ENCODE data around the gene DTD1.

DNA sequence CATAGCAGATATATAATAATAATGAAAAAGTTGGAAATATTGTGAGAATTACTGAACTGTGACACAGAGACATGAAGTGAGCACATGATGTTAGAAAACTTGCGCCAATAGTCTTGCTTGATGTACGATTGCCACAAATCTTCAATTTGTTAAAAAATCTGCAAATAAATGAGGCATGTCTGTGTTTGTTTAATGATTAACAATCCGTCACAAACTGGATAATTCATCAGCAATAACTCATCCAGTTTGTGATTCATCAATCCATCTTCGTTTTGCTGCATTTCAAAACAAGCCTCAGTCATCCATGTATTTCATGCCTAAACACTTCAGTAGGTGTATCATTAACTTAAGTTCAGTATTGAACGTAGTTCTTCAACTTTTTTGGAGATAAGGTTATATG lies 46.1 kb upstream of the DTD1 start:
- TF ChIP-seq, protein P1, sequence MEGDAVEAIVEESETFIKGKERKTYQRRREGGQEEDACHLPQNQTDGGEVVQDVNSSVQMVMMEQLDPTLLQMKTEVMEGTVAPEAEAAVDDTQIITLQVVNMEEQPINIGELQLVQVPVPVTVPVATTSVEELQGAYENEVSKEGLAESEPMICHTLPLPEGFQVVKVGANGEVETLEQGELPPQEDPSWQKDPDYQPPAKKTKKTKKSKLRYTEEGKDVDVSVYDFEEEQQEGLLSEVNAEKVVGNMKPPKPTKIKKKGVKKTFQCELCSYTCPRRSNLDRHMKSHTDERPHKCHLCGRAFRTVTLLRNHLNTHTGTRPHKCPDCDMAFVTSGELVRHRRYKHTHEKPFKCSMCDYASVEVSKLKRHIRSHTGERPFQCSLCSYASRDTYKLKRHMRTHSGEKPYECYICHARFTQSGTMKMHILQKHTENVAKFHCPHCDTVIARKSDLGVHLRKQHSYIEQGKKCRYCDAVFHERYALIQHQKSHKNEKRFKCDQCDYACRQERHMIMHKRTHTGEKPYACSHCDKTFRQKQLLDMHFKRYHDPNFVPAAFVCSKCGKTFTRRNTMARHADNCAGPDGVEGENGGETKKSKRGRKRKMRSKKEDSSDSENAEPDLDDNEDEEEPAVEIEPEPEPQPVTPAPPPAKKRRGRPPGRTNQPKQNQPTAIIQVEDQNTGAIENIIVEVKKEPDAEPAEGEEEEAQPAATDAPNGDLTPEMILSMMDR (conservative IDR thresholded peaks at IDR 0.05; ENCODE audit: low read depth, low read length) = no peak
- no peak for TF ChIP-seq EZH2 (IDR thresholded peaks at IDR 0.05; ENCODE audit: borderline replicate concordance, low read depth, low read length, poor library complexity, severe bottlenecking)

Data from A673 (cell line).